Lower leg skin (tissue), 4 donors: ENCODE data around the gene SCPEP1. TPM values are rescaled to one million over a fixed set of nuclear protein-coding genes. Genes with fewer than 3 reads are reported as not detected.

Source experiments
- DNase-seq, 2 donors: peaks; one replicate each; pipeline ENCODE4 v3.0.0-alpha.2; 2019; ENCODE audit warnings: low spot score in 2 of 2
- H3K4me3 ChIP-seq: fragments of 200-600 bp; sonication (generic); 2 replicates; pipeline ENCODE4 v1.5.1; 2017; ENCODE audit warnings: mild to moderate bottlenecking, low read depth; ENCODE audit not compliant: poor library complexity, severe bottlenecking
- POLR2A ChIP-seq, 2 donors: fragments of 450-650 bp; IDR thresholded peaks; one replicate each; pipeline ENCODE4 v1.6.1; 2016 to 2017; ENCODE audit warnings: antibody characterized with exemption in 2 of 2, mild to moderate bottlenecking in 1 of 2, moderate library complexity in 1 of 2
- WGBS, 2 donors: methylation state at CpG; one replicate each; pipeline ENCODE4 v1.1.5; 2018; 5-methylcytosine and 5-hydroxymethylcytosine counted together
- intact Hi-C: fragments of 100-400 bp; cut with DNase I; formaldehyde crosslinking; loops from one replicate; pipeline ENCODE4 v1.15.0; 2023; ENCODE audit warnings: low total_unique reads
- total RNA-seq, 4 donors: library from RNA; depleted of rRNA; stranded (reverse); fragments of >200 nt; gene quantifications; one replicate each; pipeline ENCODE4 v1.1.0, GENCODE V29; 2016
- TF ChIP-seq, protein P1 (sequence below), 3 donors: fragments of 450-650 bp; IDR thresholded peaks; one replicate each; pipeline ENCODE4 v1.5.1; 2016; ENCODE audit warnings: antibody characterized with exemption in 3 of 3, mild to moderate bottlenecking in 3 of 3, moderate library complexity in 2 of 3

The SCPEP1 gene
- total RNA-seq, 4 donors from 2014 or later: 88.3 to 173 (median 126) TPM

DNA sequence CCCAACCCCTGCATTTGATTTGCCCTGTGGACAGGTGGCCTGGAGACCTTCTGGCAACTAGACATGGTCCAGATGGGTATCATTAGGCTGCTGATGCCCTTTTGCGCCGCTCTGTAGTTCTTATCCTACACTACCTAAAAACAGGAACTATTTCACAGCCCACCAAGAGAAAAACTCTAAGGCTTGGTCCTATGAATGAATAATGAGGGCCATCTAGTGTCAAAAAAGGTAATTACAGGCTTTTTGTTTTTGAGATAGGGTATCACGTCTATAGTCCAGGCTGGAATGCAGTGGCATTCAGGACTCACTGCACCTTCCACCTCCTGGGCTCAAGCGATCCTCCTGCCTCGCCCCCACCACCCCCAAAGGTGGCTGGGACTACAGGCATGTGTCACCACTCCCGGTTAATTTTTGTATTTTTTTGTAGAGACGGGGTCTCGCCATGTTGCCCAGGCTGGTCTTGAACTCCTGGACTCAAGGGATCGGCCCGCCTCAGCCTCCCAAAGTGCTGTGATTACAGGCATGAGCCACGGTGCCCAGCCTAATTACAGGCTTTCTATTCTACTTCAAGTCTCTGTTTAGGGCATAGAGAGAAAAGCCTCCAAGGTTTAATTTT is 38.0 kb upstream of the SCPEP1 start:
- intact Hi-C loops: loop anchor here (5.0 kb wide), 1 partner anchor 118 kb away; no protein-coding TSS in a partner anchor
- H3K4me3 ChIP-seq: no peak overlapping the region
- WGBS, 2 donors: 55 to 59% methylated on average over 11 of the region's 11 CpGs
- TF ChIP-seq, protein P1, sequence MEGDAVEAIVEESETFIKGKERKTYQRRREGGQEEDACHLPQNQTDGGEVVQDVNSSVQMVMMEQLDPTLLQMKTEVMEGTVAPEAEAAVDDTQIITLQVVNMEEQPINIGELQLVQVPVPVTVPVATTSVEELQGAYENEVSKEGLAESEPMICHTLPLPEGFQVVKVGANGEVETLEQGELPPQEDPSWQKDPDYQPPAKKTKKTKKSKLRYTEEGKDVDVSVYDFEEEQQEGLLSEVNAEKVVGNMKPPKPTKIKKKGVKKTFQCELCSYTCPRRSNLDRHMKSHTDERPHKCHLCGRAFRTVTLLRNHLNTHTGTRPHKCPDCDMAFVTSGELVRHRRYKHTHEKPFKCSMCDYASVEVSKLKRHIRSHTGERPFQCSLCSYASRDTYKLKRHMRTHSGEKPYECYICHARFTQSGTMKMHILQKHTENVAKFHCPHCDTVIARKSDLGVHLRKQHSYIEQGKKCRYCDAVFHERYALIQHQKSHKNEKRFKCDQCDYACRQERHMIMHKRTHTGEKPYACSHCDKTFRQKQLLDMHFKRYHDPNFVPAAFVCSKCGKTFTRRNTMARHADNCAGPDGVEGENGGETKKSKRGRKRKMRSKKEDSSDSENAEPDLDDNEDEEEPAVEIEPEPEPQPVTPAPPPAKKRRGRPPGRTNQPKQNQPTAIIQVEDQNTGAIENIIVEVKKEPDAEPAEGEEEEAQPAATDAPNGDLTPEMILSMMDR (IDR thresholded peaks at IDR 0.05): peak in 1 of 3 donors; percentile 65
- TF ChIP-seq POLR2A (IDR thresholded peaks at IDR 0.05): no peak
- no peak for DNase-seq

DNA sequence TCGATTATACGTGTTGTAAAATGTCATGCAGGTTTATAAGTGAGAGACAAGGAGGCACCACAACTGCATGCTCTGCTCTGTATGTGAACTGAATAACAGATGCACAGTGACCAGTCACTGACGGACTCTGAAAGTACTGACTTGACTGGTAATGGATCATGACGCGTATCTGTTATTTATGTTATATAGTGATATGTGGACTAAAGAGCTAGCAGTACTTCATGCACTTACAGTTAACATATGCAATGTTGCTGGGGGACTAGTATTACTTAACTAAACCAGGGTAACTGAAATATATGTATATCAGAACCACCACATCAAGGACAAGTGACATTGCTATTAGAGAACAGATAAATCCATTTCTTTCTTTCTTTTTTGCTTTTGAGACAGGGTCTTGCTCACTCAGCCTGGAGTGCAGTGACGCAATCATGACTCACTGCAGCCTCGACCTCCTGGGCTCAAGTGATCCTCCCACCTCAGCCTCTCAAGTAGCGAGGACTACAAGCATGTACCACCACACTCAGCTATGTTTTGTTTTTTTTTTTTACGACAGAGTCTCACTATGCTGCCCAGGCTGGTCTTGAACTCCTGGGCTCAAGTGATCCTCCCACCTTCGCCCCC is 34.3 kb upstream of the SCPEP1 start:
- intact Hi-C loops: no loop called here
- no peak for DNase-seq
- TF ChIP-seq, protein P1 (IDR thresholded peaks at IDR 0.05): no peak
- no peak for TF ChIP-seq POLR2A (IDR thresholded peaks at IDR 0.05)
- 89 to 91% methylated on average over 10 of the region's 10 CpGs for WGBS, 2 donors
- no peak overlapping the region for H3K4me3 ChIP-seq

DNA sequence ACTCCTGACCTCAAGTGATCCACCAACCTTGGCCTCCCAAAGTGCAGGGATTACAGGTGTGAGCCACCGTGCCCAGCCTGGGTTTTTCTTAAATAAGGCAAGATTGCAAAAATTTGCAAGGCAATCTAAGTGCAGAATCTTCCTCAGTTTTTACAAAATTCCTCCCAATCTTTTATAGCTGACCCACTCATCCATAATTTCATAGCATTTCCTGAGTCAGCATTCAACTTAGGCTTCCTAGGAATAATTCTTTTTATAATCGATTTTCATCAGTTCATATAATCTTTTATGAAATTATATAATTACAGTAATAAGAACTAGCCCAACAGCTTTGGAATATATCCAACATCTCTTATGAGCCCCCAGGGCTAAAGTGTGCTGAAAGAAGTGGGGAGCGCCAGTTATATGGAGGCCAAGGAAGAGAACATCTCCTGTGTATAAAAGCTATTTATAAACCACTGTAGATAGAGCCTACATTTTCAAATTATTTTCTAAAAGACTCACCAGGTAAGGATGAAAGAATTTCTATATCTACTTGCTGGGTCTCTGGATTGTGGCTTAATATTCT is 31.9 kb upstream of the SCPEP1 start:
- intact Hi-C loops: no loop called here
- H3K4me3 ChIP-seq: no peak overlapping the region
- TF ChIP-seq, protein P1 (IDR thresholded peaks at IDR 0.05): no peak
- no peak for TF ChIP-seq POLR2A (IDR thresholded peaks at IDR 0.05)
- no peak for DNase-seq
- 80 to 84% methylated on average over 3 of the region's 3 CpGs for WGBS, 2 donors

DNA sequence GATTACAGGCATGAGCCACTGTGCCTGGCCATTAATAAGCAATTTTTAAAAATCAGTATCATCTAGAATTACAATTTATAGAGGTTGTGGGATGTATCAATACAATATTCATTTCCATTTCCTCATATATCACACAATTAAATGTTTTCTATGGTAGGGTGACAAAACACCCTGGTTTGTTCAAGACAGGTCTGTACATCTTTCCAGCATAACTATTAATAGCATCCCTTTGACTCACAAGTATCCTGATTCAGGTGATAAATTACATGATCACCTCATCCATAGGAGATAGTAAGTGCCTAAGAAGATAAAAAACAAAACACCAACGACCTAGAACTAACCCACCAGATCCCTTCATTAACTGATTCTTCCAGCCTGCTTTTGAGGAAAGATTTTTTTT is 30.2 kb upstream of the SCPEP1 start:
- 58 to 69% methylated on average over 1 of the region's 1 CpG for WGBS, 2 donors
- no peak overlapping the region for H3K4me3 ChIP-seq
- intact Hi-C loops: no loop called here
- TF ChIP-seq POLR2A (IDR thresholded peaks at IDR 0.05): no peak
- TF ChIP-seq, protein P1 (IDR thresholded peaks at IDR 0.05): no peak
- DNase-seq: no peak

DNA sequence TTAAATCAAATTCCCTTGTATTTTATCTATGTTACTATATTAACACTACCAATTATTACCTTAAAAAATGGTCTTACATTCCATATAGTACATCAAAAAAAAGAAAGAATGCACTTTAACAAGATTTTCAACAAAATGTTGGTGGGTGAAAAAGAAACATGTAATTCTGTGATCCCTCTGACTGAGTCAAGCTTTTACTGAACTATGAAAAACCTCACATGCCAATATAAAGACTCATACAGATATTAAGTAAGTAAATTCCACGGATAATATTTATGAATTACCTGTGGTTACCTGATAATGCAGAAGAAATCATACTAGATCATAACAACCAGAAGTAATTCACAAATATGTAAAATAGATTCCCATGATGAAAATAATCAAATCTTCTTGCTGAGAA is 29.4 kb upstream of the SCPEP1 start:
- DNase-seq: no peak
- WGBS, 2 donors: 91 to 95% methylated on average over 1 of the region's 1 CpG
- TF ChIP-seq POLR2A (IDR thresholded peaks at IDR 0.05): no peak
- TF ChIP-seq, protein P1 (IDR thresholded peaks at IDR 0.05): no peak
- no peak overlapping the region for H3K4me3 ChIP-seq
- intact Hi-C loops: no loop called here
